Testis (tissue), 3 donors: Measurements from ENCODE around the gene THOC6. TPM values are rescaled to one million over a fixed set of nuclear protein-coding genes. Genes with fewer than 3 reads are reported as not detected.

Source experiments
- DNase-seq: peaks from one replicate; pipeline ENCODE4 v3.0.0-alpha.2; 2019
- H3K27ac ChIP-seq, 2 donors: fragments of 200-600 bp; sonication (generic); one replicate each; pipeline ENCODE4 v1.5.1; 2019
- H3K27me3 ChIP-seq: fragments of 200-600 bp; sonication (generic); one replicate; pipeline ENCODE4 v1.5.1; 2019
- H3K36me3 ChIP-seq: fragments of 200-600 bp; sonication (generic); one replicate; pipeline ENCODE4 v1.5.1; 2017; ENCODE audit warnings: low read depth; ENCODE audit errors: missing control alignments
- H3K4me1 ChIP-seq: fragments of 200-600 bp; sonication (generic); one replicate; pipeline ENCODE4 v1.5.1; 2019
- H3K4me3 ChIP-seq, 2 donors: fragments of 200-600 bp; sonication (generic); one replicate each; pipeline ENCODE4 v1.5.1; 2017 to 2019
- H3K9me3 ChIP-seq: fragments of 200-600 bp; sonication (generic); one replicate; pipeline ENCODE4 v1.5.1; 2017
- POLR2A ChIP-seq: fragments of 450-650 bp; IDR thresholded peaks from one replicate; pipeline ENCODE4 v1.6.1; 2017; ENCODE audit warnings: antibody characterized with exemption, mild to moderate bottlenecking, moderate library complexity
- WGBS, 2 donors: methylation state at CpG; one replicate each; pipeline ENCODE4 v1.1.5; 2018; 5-methylcytosine and 5-hydroxymethylcytosine counted together
- intact Hi-C: fragments of 100-400 bp; cut with DNase I; formaldehyde crosslinking; loops from one replicate; pipeline ENCODE4 v1.15.1; 2023; ENCODE audit warnings: low total_unique reads
- polyA plus RNA-seq: library from polyadenylated mRNA; stranded (reverse); fragments of 350-450 nt; fragmentation: Illumina TruSeq; extraction: RNeasy Lipid Tissue Mini Kit (QIAGEN cat#74804); gene quantifications from one replicate; pipeline ENCODE4 v1.2.3, GENCODE V29; 2014; ENCODE audit warnings: low read depth, low replicate concordance; ENCODE audit not compliant: insufficient read depth
- total RNA-seq, 2 donors: library from RNA; depleted of rRNA; stranded (reverse); fragments of >200 nt; gene quantifications; one replicate each; pipeline ENCODE4 v1.2.3, GENCODE V29; 2016
- TF ChIP-seq, protein P1 (sequence below), 3 experiments: fragments of 450-650 bp in 2 of 3; fragments of 200-600 bp in 1 of 3; sonication (generic) in 1 of 3; IDR thresholded peaks; one replicate each; pipeline ENCODE4 v1.5.1; 2016 to 2019; ENCODE audit warnings: antibody characterized with exemption in 3 of 3, mild to moderate bottlenecking in 2 of 3, moderate library complexity in 1 of 3

The THOC6 gene
- total and polyA plus RNA-seq, 3 donors from 2014 or later, result 17.3 to 27.3 (median 19.6) TPM

DNA sequence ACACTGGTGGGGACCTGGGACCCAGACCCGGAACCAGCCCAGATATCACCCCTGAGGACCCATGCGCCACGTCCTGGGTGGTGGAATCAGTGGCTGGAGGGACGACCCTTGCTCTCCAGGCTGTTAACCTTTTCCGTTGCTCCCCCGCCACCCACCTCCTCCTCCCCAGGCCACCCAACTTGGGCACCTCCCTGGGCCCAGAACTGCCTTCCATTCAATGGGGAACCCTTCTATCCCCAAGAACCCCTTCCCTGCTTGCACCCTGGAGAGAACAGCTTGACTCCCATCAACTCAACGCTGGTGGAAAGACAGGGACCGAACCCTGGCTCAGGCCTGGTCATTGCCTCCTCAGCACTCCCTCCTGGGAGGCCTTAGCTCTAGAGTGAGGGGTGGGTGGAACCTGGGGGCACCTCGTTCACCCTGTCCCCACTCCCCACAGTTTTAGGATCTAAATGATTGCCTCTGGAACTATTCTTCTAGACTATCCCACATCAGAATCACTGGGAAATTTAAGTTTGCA, 35.9 kb downstream of the THOC6 start:
- Histone ChIP-seq H3K36me3 (no peaks in the 10 kb centered on the region), H3K9me3 (no peaks in the 10 kb centered on the region), H3K27me3 (no peaks in the 10 kb centered on the region), H3K4me3 (peak overlapping the region; percentile 69 to 72), H3K4me1 (peaks cover 16% of the 10 kb centered on the region), H3K27ac (peak overlapping the region; percentile 43 to 58)
- 34 to 38% methylated on average over 9 of the region's 9 CpGs for WGBS, 2 donors
- intact Hi-C loops, result loop anchor here (5.0 kb wide), 1 partner anchor 68 kb away; no protein-coding TSS in a partner anchor
- no peak for DNase-seq
- TF ChIP-seq, protein P1, sequence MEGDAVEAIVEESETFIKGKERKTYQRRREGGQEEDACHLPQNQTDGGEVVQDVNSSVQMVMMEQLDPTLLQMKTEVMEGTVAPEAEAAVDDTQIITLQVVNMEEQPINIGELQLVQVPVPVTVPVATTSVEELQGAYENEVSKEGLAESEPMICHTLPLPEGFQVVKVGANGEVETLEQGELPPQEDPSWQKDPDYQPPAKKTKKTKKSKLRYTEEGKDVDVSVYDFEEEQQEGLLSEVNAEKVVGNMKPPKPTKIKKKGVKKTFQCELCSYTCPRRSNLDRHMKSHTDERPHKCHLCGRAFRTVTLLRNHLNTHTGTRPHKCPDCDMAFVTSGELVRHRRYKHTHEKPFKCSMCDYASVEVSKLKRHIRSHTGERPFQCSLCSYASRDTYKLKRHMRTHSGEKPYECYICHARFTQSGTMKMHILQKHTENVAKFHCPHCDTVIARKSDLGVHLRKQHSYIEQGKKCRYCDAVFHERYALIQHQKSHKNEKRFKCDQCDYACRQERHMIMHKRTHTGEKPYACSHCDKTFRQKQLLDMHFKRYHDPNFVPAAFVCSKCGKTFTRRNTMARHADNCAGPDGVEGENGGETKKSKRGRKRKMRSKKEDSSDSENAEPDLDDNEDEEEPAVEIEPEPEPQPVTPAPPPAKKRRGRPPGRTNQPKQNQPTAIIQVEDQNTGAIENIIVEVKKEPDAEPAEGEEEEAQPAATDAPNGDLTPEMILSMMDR (IDR thresholded peaks at IDR 0.05), result no peak
- TF ChIP-seq POLR2A, result no peak

DNA sequence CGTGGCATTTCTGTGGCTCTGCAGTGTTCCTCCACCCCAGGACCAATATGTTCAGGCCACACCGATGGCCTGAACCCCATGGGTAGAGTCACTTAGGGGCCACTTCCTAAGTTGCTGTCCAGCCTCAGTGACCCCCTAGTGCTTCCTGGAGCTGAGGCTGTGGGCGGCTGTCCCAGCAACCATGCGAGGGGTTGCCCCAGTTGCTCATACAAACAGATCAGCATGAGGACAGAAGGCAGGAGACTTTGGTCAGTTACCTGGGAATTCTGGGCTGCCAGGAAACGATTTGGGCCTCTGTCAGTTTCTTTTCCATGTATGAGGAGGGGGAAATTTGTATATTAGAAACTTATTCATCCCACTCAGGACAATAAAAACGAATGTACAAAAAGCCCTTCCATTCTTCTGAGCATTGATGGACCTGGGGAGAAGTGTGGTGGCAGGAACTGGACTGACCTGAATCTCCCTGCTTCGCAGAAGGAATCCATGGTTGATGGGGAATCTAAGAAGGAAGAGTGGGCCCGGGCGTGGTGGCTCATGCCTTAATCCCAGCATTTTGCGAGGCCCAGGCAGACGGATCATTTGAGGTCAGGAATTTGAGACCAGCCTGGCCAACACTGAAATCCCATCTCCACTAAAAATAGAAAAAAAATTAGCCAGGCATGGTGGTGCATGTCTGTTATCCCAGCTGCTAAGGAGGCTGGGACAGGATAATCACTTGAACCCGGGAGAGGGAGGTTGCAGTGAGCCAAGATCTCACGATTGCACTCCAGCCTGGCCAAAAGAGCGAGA, 36.7 kb downstream of the THOC6 start:
- H3K4me3 ChIP-seq, result no peak overlapping the region
- intact Hi-C loops, result no loop called here
- peaks cover 23% of the 10 kb centered on the region for H3K4me1 ChIP-seq
- DNase-seq, result no peak
- H3K36me3 ChIP-seq, result no peaks in the 10 kb centered on the region
- no peak overlapping the region for H3K27ac ChIP-seq
- no peak for TF ChIP-seq POLR2A
- TF ChIP-seq, protein P1 (IDR thresholded peaks at IDR 0.05), result no peak
- no peaks in the 10 kb centered on the region for H3K27me3 ChIP-seq
- 78 to 86% methylated on average over 14 of the region's 14 CpGs for WGBS, 2 donors
- no peaks in the 10 kb centered on the region for H3K9me3 ChIP-seq

DNA sequence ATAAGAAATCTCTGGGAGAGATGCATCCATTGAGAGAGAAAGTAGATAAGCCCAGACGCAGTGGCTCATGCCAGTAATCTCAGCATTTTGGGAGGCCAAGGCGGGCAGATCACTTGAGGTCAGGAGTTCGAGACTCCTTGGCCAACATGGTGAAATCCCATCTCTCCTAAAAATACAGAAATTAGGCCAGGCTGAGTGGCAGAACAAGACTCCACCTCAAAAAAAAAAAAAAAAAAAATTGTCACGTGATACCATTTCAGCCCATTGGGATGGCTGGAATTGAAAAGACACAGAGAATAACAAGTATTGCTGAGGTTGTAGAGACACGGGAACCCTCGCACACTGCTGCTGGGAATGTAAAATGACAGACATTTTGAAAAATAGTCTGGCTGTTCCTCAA, 38.7 kb downstream of the THOC6 start:
- 57 to 73% methylated on average over 6 of the region's 6 CpGs for WGBS, 2 donors
- Histone ChIP-seq H3K4me1 (peaks cover 27% of the 10 kb centered on the region), H3K27me3 (no peaks in the 10 kb centered on the region)

DNA sequence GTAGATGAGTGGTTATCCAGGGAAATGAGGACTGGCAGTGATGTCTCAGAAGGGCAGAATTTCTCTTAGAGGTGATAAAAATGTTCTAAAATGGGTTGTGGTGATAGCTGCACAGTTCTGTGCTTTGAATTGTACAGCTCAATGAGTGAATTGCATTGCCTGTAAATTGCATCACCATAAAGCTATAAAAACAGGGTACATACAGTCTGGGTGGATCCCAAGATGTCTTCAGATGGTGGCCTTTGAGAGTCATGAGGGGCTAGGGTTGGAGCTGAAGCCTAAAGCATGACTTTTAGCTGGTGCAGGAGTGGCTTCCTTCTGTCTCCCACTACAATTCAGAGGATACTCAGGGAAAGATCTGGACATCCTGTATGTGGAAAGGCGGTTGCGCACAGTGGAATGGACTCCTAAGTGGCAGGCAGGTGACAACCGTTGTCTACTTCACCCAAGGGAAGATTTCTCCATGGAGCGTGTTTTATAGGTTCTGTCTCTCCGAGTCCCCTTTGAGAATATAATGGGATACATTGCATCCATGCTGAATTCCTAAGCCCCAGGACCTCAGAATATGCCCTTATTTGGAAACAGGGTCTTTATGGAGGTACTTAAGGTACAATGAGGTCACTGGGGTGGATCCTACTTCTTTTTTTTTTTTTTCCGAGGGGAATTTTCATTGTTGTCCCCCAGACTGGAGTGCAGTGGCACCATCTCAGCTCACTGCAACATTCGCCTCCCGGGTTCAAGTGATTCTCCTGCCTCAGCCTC, 40.0 kb downstream of the THOC6 start:
- no peak overlapping the region for H3K4me3 ChIP-seq
- H3K36me3 ChIP-seq, result no peaks in the 10 kb centered on the region
- no peak for DNase-seq
- intact Hi-C loops, result no loop called here
- H3K27ac ChIP-seq, result no peak overlapping the region
- TF ChIP-seq, protein P1 (IDR thresholded peaks at IDR 0.05), result no peak
- no peak for TF ChIP-seq POLR2A
- no peaks in the 10 kb centered on the region for H3K9me3 ChIP-seq
- H3K4me1 ChIP-seq, result peaks cover 20% of the 10 kb centered on the region
- WGBS, 2 donors, result 85 to 94% methylated on average over 8 of the region's 8 CpGs
- no peaks in the 10 kb centered on the region for H3K27me3 ChIP-seq

More for the DNA sequence above, 38.7 kb downstream of the THOC6 start:
- DNase-seq, result no peak
- H3K9me3 ChIP-seq, result no peaks in the 10 kb centered on the region
- intact Hi-C loops, result no loop called here
- H3K4me3 ChIP-seq, result no peak overlapping the region
- H3K27ac ChIP-seq, result peak overlapping the region in 1 of 2 donors; percentile 54
- TF ChIP-seq, protein P1 (IDR thresholded peaks at IDR 0.05), result no peak
- no peak for TF ChIP-seq POLR2A
- H3K36me3 ChIP-seq, result no peaks in the 10 kb centered on the region
